SH-SY5Y (cell line): ENCODE data around the gene PDS5A.

Source experiments
- GATA2 ChIP-seq: IDR thresholded peaks from 2 replicates; pipeline ENCODE4 v1.6.1; 2011; ENCODE audit warnings: mild to moderate bottlenecking, low read depth, low read length
- GATA3 ChIP-seq: IDR thresholded peaks from 2 replicates; pipeline ENCODE4 v1.6.1; 2011; ENCODE audit warnings: low read depth, mild to moderate bottlenecking, low read length, moderate library complexity

GRCh38 chr4:39820186-39820585, 157.5 kb downstream of the PDS5A start:
- TF ChIP-seq GATA3, result no peak
- no peak for TF ChIP-seq GATA2
